Measurements from ENCODE around the gene SPATA2L.

DNA sequence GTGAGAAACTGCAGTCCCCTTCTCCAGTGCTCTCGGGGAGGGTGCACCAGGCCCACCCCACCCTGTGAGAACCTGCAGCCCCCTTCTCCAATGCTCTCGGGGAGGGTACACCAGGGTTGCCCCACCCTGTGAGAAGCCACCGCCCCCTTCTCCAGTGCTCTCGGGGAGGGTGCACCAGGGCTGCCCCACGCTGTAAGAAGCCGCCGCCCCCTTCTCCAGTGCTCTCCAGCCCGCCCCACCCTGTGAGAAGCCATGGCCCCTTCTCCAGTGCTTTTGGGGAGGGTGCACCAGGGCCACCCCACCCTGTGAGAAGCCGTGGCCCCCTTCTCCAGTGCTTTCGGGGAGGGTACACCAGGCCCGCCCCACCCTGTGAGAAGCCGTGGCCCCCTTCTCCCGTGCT is 31.8 kb downstream of the SPATA2L start:
- TF ChIP-seq, protein P1, sequence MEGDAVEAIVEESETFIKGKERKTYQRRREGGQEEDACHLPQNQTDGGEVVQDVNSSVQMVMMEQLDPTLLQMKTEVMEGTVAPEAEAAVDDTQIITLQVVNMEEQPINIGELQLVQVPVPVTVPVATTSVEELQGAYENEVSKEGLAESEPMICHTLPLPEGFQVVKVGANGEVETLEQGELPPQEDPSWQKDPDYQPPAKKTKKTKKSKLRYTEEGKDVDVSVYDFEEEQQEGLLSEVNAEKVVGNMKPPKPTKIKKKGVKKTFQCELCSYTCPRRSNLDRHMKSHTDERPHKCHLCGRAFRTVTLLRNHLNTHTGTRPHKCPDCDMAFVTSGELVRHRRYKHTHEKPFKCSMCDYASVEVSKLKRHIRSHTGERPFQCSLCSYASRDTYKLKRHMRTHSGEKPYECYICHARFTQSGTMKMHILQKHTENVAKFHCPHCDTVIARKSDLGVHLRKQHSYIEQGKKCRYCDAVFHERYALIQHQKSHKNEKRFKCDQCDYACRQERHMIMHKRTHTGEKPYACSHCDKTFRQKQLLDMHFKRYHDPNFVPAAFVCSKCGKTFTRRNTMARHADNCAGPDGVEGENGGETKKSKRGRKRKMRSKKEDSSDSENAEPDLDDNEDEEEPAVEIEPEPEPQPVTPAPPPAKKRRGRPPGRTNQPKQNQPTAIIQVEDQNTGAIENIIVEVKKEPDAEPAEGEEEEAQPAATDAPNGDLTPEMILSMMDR (conservative IDR thresholded peaks at IDR 0.05): no peak
- no peak for TF ChIP-seq EZH2 (IDR thresholded peaks at IDR 0.05; ENCODE audit: low read depth)
